Stimulated activated memory B cell treated with anti-CD40 and anti-IgM and Interleukin-4, amounts not matched to agents 10 μg/mL and 1 μg/mL and 100 μg/mL, for 72 hours (primary cell): Measurements from ENCODE around the gene STX18.
"Not testable (repeated sequence)": the region's sequence is repeated elsewhere in the genome, so short reads cannot be mapped to it uniquely, and the experiment has no call there.

ENCODE experiments used
- ATAC-seq: fragments of 150-1000 bp; cut with Tn5 transposase; 2 replicates; pipeline ENCODE4 v1.10.0; 2021
- H3K27ac Mint-ChIP-seq: one replicate; pipeline ENCODE4 v1.8.0; 2022; ENCODE audit warnings: mild to moderate bottlenecking, mixed read lengths
- H3K27me3 Mint-ChIP-seq: one replicate; pipeline ENCODE4 v1.8.0; 2022; ENCODE audit warnings: mixed read lengths
- H3K36me3 Mint-ChIP-seq: one replicate; pipeline ENCODE4 v1.8.0; 2022; ENCODE audit warnings: mixed read lengths
- H3K4me1 Mint-ChIP-seq: one replicate; pipeline ENCODE4 v1.8.0; 2022; ENCODE audit warnings: mixed read lengths
- H3K4me3 Mint-ChIP-seq: one replicate; pipeline ENCODE4 v1.8.0; 2022; ENCODE audit warnings: mild to moderate bottlenecking, moderate library complexity, mixed read lengths
- H3K9me3 Mint-ChIP-seq: one replicate; pipeline ENCODE4 v1.8.0; 2022; ENCODE audit warnings: mixed read lengths

STX18 gene

DNA sequence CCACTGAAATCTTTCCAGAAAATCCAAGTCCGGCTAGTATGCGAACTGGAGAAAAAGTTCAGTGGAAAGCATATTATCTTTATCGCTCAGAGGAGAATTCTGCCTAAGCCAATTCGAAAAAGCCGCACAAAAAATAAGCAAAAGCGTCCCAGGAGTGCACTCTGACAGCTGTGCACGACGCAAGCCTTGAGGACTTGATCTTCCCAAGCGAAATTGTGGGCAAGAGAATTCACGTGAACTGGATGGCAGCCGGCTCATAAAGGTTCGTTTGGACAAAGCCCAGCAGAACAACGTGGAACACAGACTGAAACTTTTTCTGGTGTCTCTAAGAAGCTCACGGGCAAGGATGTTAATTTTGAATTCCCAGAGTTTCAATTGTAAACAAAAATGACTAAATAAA lies 34.4 kb downstream of the STX18 start:
- peaks cover 24% of the 10 kb centered on the region for H3K4me1 Mint-ChIP-seq
- H3K27me3 Mint-ChIP-seq = no peaks in the 10 kb centered on the region
- ATAC-seq = no peak
- H3K27ac Mint-ChIP-seq = no peak overlapping the region
- no peak overlapping the region for H3K4me3 Mint-ChIP-seq
- H3K36me3 Mint-ChIP-seq = peaks cover 36% of the 10 kb centered on the region
- peaks cover 6% of the 10 kb centered on the region for H3K9me3 Mint-ChIP-seq

DNA sequence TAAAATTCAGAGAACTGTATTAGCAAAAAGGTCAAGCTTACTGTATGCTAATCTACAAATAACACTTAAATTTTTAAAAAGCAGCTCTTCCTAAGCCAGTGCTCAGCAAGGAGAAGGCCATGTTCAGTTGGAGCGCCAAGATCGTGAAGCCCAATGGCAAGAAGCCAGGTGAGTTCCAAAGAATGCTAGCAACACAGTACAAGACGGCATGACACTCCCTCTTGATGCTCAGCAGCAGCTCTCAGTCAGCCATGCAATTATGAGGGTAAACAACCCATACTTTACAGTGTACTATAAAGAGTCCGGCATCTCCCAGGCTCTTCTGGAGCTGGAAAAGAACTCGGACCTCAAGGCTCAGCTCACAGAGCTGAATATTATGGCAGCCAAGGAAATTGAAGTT lies 34.9 kb downstream of the STX18 start:
- no peak overlapping the region for H3K27ac Mint-ChIP-seq
- H3K9me3 Mint-ChIP-seq = peaks cover 6% of the 10 kb centered on the region
- no peak overlapping the region for H3K4me3 Mint-ChIP-seq
- H3K4me1 Mint-ChIP-seq = peaks cover 24% of the 10 kb centered on the region
- no peaks in the 10 kb centered on the region for H3K27me3 Mint-ChIP-seq
- peaks cover 36% of the 10 kb centered on the region for H3K36me3 Mint-ChIP-seq
- ATAC-seq = no peak

DNA sequence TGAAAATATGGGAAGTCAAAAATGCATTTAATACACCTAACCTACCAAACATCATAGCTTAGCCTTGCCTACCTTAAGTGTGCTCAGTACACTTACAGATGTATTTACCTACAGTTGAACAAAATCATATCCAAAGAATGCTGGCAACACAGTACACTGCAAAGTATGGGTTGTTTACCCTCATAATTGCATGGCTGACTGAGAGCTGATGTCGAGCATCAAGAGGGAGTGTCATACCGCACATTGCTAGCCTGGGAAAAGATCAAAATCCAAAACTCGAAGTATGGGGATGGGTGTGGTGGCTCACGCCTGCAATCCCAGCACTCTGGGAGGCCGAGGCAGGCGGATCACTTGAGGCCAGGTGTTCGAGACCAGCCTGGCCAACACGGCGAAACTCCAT lies 36.6 kb downstream of the STX18 start:
- H3K27me3 Mint-ChIP-seq = not testable (repeated sequence)

DNA sequence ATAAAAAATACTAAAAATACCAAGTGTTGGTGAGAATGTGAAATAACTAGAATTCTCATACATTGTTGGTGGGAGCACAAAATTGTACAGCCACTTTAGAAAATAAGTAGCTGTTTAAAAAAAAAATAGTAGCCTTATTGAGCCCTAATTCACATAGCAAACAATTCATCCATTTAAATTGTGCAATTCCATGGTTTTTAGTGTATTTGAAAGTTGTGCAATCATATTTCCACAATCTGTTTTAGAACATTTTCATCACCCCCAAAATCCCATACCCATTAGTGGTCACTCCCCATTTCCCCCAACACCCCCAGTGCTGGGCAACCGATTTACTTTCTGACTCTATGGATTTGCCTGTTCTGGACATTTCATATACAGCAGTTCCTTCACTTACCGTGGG lies 37.1 kb downstream of the STX18 start:
- Mint-ChIP-seq H3K27ac (no peak overlapping the region), H3K27me3 (no peaks in the 10 kb centered on the region), H3K9me3 (peaks cover 3% of the 10 kb centered on the region), H3K4me3 (no peak overlapping the region), H3K36me3 (peaks cover 24% of the 10 kb centered on the region), H3K4me1 (peaks cover 22% of the 10 kb centered on the region)
- ATAC-seq = no peak

More for the DNA sequence above, 36.6 kb downstream of the STX18 start:
- not testable (repeated sequence) for H3K27ac Mint-ChIP-seq, ATAC-seq, H3K4me3 Mint-ChIP-seq, H3K9me3 Mint-ChIP-seq
- Mint-ChIP-seq H3K36me3 (peaks cover 28% of the 10 kb centered on the region), H3K4me1 (peaks cover 24% of the 10 kb centered on the region)

DNA sequence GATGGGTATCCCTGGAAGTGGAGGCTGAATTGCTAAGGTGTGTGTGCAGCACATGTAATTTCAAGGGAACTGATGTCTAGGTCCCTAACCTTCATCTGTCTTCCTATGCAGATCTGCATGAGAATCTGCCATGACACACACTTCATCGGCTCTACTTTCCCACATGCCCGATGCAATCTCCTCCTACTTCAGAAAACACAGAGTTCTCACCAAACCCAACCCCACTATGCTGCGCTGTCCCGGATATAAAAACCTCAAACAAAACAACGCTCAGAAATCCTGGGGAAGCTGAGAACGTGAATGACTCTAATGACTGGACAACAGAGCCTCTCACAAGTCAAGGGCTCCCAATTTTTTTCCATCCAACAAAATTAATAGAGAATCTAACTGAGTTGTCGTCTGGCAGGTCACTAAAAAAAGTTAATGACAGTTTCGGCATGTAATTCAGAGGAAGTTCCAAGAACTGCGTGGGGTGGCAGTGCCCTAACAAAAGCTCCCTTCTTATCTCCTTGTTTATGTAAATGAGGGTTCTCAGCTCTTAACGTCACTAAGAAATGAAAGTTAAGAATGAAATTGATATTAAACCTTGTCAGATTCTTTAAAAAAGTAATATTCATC lies 39.0 kb downstream of the STX18 start:
- Mint-ChIP-seq H3K36me3 (peaks cover 10% of the 10 kb centered on the region), H3K9me3 (no peaks in the 10 kb centered on the region), H3K27ac (no peak overlapping the region), H3K4me1 (peaks cover 16% of the 10 kb centered on the region), H3K27me3 (no peaks in the 10 kb centered on the region), H3K4me3 (peak overlapping the region; percentile 7)
- no peak for ATAC-seq

DNA sequence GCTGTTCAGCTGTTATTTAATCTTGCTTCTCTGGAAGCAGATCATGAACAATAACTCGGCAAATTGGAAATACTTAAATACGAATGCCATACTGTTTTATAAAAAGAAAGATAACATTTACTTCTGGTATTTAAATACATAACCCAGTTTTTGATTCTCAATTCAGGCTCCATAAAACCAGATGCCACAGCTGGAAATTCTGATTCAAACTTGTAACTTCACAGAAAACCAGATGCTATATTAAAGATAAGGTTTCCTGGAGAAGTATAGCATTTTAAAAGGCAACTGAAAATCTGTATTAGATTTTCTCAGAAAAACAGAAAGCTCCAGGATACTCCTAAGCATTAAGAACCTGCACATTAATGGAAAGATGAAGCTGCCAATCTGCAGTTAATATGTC lies 40.2 kb downstream of the STX18 start:
- Mint-ChIP-seq H3K4me1 (peaks cover 16% of the 10 kb centered on the region), H3K4me3 (no peak overlapping the region), H3K27ac (no peak overlapping the region), H3K36me3 (peaks cover 7% of the 10 kb centered on the region), H3K9me3 (no peaks in the 10 kb centered on the region), H3K27me3 (no peaks in the 10 kb centered on the region)
- ATAC-seq = no peak

DNA sequence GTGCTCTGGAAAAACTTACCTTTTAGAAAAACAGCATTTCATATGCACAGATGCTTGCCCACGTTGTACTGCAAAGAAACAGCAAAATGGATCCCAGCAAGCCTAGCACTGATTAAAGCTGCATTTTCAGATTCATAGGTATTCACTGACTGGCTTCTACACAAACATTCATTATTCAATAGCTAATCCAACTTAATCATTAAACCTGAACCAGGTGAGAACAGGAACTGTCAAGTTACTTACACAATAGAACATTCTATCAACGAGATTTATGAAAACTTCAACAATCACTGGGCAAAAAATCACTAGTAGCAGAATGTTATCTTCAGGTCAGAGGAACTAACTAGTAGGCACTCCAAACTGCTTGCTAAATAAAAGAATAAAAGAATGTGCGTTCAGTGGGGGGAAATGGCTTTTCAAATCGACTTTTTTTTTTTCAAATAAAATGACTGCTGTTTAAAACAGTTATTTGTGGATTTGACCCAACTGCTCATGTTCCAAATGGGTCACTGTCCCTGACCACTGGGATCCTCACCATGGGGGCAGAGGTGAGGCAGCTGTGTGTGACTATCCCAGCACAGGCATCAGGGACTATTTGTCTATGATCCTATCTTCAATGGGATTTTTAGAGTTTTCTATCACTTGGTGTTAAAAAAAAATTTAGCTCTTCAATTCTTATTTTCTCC lies 42.3 kb downstream of the STX18 start:
- Mint-ChIP-seq H3K4me3 (no peak overlapping the region), H3K27ac (no peak overlapping the region), H3K36me3 (no peaks in the 10 kb centered on the region), H3K4me1 (peaks cover 17% of the 10 kb centered on the region), H3K9me3 (no peaks in the 10 kb centered on the region), H3K27me3 (no peaks in the 10 kb centered on the region)
- no peak for ATAC-seq

DNA sequence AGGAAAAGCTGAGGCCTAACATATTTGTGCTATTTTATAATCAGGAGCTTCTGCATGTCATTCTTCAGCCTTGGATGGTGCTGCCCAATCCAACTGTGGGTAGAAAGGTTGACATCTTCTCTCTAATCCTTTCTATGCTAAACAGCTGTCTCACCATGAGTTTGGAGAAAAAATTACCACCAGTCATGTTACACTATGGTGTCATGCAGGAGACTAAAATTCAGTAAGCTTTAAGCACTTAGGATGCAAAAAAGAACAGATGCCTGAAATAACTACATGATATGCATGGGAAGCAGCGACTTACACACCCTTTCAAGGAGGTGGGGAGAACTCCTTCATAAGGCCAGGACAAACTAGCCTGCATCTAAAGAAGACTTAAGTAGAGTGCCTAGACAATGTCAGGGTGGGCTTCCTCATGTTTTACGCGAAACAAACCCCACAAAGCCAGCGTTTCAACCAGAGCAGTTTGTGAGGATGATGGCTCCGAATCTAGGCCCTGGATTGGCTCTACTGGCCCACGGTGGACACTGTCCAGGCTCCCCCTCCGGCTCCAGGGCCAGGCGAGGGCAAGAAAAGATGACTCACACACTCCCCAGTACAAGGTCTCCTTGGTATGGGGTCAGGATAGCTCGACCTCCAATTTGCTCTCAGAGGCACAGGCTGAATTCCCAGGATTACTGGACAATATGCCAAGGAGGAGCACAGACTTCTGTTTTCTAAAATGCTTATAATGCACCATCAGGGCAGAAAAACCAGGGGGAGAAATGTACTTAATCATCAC lies 45.1 kb downstream of the STX18 start:
- no peaks in the 10 kb centered on the region for H3K36me3 Mint-ChIP-seq
- no peak overlapping the region for H3K27ac Mint-ChIP-seq
- no peak for ATAC-seq
- no peak overlapping the region for H3K4me3 Mint-ChIP-seq
- H3K4me1 Mint-ChIP-seq = peaks cover 16% of the 10 kb centered on the region
- H3K9me3 Mint-ChIP-seq = no peaks in the 10 kb centered on the region
- H3K27me3 Mint-ChIP-seq = no peaks in the 10 kb centered on the region

DNA sequence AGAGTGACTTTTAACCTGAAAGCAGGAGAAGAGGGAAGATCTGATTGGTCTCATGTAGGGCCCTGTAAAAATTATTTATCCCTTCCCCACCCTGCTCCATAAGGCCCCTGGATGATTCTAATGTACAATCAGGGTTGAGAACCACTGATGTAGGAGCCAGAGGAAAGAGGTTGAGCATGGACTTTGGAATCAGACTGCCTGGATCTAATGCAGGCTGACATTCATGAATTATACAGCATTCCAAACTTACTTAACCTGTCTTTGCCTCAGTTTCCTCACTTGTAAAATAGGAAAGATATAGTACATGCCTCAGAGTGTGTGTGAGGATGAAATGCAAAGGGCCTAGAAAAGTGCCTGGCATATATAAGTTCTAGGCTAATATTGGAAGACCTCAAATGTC lies 47.0 kb downstream of the STX18 start:
- H3K36me3 Mint-ChIP-seq = no peaks in the 10 kb centered on the region
- H3K9me3 Mint-ChIP-seq = no peaks in the 10 kb centered on the region
- no peaks in the 10 kb centered on the region for H3K27me3 Mint-ChIP-seq
- peaks cover 16% of the 10 kb centered on the region for H3K4me1 Mint-ChIP-seq
- ATAC-seq = no peak
- H3K27ac Mint-ChIP-seq = no peak overlapping the region
- H3K4me3 Mint-ChIP-seq = no peak overlapping the region

DNA sequence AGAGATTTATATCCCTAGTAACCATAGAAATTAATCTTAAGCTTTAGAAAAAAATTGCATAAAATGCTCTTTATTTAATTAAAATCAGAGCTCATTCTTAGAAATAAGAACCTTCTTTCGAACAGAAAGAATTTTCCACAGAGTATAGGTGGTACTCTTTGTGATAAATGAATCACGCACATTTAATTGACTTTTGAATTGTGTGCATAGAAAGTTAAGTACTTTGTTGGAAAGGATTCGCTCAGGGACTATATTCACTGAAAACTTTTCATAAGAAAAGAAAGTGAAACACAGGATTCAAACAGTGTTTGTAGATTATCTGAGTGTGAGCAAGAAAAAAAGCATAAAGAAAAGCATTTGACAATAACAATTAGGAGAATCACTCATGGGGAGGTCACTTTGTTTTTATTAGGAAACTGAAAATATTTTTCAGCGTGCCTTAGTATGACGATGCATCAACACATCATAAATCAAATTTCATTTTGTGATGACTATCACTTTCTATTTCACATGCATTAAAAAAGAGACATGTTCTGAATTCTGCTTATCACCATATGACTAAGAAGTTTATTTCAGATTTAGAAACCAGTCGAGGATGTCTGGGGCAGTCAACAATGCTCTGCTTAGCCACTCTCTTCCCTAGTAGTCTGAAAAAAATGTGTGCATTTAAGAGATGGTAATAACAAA lies 49.5 kb downstream of the STX18 start:
- peak; percentile 70 for ATAC-seq
- H3K4me3 Mint-ChIP-seq = peak overlapping the region; percentile 82
- no peaks in the 10 kb centered on the region for H3K27me3 Mint-ChIP-seq
- peak overlapping the region; percentile 77 for H3K27ac Mint-ChIP-seq
- H3K4me1 Mint-ChIP-seq = peaks cover 12% of the 10 kb centered on the region
- no peaks in the 10 kb centered on the region for H3K36me3 Mint-ChIP-seq
- H3K9me3 Mint-ChIP-seq = no peaks in the 10 kb centered on the region

DNA sequence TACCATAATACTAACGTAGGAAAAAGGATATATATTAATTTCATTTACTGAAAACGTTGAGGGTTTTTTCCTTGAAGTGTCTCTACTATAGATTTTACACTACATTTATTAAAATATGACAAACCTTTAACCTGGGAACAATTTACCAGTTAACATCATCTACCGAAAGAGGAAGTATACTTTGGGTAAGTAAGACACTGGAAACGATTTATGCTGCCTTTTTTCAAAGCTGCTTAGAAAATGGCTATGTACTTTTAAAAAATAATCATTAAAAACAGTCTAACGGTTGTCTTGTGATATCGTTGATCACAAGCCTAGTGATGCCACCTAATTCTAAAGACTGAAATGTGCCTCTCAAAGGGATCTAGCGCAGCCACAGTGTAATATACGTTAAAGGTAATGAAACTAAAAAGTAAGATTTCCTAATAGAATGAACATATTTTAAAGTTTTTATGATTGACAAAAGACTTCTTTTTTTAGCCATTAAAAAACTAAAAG lies 50.4 kb downstream of the STX18 start:
- peaks cover 12% of the 10 kb centered on the region for H3K4me1 Mint-ChIP-seq
- ATAC-seq = no peak
- no peaks in the 10 kb centered on the region for H3K36me3 Mint-ChIP-seq
- H3K4me3 Mint-ChIP-seq = peak overlapping the region; percentile 36
- H3K27ac Mint-ChIP-seq = no peak overlapping the region
- no peaks in the 10 kb centered on the region for H3K27me3 Mint-ChIP-seq
- no peaks in the 10 kb centered on the region for H3K9me3 Mint-ChIP-seq

DNA sequence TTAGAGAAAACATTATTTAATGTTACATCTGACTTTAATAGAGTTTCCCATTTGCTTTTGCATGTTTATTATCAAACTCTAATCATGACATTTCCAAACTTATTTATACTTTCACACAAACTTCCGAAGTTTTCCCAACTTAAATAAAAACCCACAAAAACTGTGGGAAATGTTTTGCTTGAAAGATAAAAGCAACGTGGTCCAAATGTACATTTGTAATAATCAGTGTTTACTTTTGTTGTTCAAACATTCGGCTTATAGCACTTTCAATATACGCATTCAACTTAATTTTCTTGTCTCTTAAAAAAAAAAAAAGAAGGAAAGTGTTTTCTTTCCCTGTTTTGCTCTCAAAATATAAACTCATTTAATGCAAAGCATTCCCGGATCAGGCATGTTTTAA lies 51.0 kb downstream of the STX18 start:
- Mint-ChIP-seq H3K27me3 (no peaks in the 10 kb centered on the region), H3K36me3 (no peaks in the 10 kb centered on the region), H3K27ac (no peak overlapping the region), H3K4me1 (peaks cover 12% of the 10 kb centered on the region), H3K9me3 (no peaks in the 10 kb centered on the region), H3K4me3 (no peak overlapping the region)
- no peak for ATAC-seq

DNA sequence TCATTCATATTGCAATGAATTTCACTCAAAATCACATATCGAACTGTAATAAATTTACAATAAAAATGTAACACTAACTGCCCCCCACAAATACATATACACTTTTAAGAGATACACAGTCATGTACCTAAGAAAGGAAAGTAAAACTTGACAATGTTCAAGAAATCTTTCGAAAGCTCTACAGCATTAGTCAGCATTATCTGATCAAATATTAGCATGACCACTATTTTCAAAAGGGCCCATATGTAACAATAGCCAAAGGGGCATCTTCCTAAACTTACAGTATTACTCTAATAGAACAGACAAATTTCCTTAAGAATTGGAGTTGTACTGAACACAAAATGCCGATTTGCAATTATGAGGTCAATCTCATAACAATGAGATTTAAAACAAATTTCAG lies 51.8 kb downstream of the STX18 start:
- Mint-ChIP-seq H3K27ac (no peak overlapping the region), H3K27me3 (no peaks in the 10 kb centered on the region), H3K36me3 (no peaks in the 10 kb centered on the region)

DNA sequence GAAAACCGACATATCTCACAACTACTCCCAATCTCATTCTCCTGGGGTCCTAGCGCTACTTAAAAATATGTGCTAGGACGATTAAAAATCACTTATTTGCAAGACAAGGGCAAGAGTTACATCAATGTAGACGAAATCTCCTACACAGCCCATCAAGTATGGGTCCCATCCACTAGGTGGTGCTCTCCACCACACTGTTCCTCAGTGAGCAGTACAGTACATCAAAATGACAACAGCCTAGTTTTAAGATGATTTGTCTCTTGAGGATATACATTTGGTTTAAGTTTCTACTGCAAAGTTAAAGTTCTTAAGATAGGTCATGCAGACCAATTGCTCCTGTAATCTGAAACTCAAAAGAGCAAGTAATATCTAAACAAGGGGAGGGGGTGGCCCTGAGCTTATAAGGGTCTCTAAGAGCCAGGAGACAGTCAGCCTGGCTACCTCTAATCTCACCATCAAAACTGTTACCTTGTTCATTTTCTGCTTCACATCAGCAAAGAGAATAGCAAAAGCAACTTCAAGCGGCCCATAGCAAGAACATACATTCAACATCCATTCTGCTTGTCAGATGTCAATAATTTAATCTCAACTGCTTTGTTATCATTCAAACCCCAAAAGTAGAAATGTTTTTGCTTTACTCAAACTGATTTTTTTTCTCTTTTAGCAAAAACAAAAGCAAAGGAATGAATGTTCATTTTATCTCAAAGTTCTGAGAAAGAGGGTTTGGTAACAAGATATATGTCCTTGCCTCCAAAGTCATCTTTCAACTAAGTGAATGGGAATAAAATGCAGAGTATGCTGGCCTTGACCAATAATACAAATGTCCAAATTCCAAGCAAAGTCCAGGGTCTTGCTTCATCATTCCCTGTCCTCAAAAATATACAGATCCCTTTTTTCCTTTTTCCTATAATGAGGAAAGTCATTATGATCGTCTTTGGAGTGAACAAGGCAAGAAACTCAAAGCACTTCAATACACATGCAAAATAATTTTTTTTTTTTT lies 53.1 kb downstream of the STX18 start:
- peak; percentile 83 for ATAC-seq
- H3K27ac Mint-ChIP-seq = no peak overlapping the region
- no peaks in the 10 kb centered on the region for H3K9me3 Mint-ChIP-seq
- no peaks in the 10 kb centered on the region for H3K27me3 Mint-ChIP-seq
- H3K4me1 Mint-ChIP-seq = peaks cover 9% of the 10 kb centered on the region
- H3K4me3 Mint-ChIP-seq = no peak overlapping the region
- H3K36me3 Mint-ChIP-seq = no peaks in the 10 kb centered on the region

More for the DNA sequence above, 51.8 kb downstream of the STX18 start:
- no peaks in the 10 kb centered on the region for H3K9me3 Mint-ChIP-seq
- no peak overlapping the region for H3K4me3 Mint-ChIP-seq
- no peak for ATAC-seq
- H3K4me1 Mint-ChIP-seq = peaks cover 12% of the 10 kb centered on the region
